Measurements from ENCODE around the gene APBB2. TPM values are rescaled to one million over a fixed set of nuclear protein-coding genes. Genes with fewer than 3 reads are reported as not detected.

The APBB2 gene
- total and polyA plus RNA-seq, 10 of the 15 experiments (the other 5 are each of a cell fraction or from before 2014, with no cell fraction given) = 2.7 to 24.6 (median 19.0) TPM

- RAD21 ChIA-PET (ENCODE audit: unreplicated experiment) = no interaction called here
- Histone ChIP-seq H3K27me3 (replicated peaks in 1 of 2; ENCODE audit: control insufficient read depth in 2 of 2, insufficient read depth in 2 of 2, low read length in 1 of 2) (no peaks in the 10 kb centered on the region), H3K4me1 (ENCODE audit: control insufficient read depth, insufficient read depth, low read length) (no peaks in the 10 kb centered on the region), H3K4me2 (ENCODE audit: control insufficient read depth, insufficient read depth) (no peak overlapping the region), H2AFZ (ENCODE audit: control insufficient read depth, low read depth, low read length) (no peak overlapping the region), H3K4me3 (no peak overlapping the region), H3K9ac (ENCODE audit: control insufficient read depth, insufficient read depth, low read length) (no peak overlapping the region), H3K79me2 (ENCODE audit: control insufficient read depth, insufficient read depth, low read length) (no peaks in the 10 kb centered on the region), H4K20me1 (ENCODE audit: control insufficient read depth, insufficient read depth) (no peaks in the 10 kb centered on the region), H3K9me3 (replicated peaks; ENCODE audit: control insufficient read depth, insufficient read depth, low read length) (no peaks in the 10 kb centered on the region), H3K36me3 (ENCODE audit: control insufficient read depth in 2 of 2, insufficient read depth in 2 of 2, low read length in 1 of 2) (no peaks in the 10 kb centered on the region), H3K27ac (ENCODE audit: control insufficient read depth, insufficient read depth) (no peak overlapping the region)
- CTCF ChIA-PET = interaction anchor here (1.8 to 3.2 kb wide), 2 partner anchors 11 to 58 kb away, joined by 6 to 13 read pairs; no protein-coding TSS in a partner anchor
- BruUV-seq (replicated peaks) = no TSS peak
- SMC1A ChIA-PET (ENCODE audit: uncharacterized antibody, unreplicated experiment) = interaction anchor here (1.0 to 1.8 kb wide), 6 partner anchors 8 to 58 kb away, joined by 3 to 7 read pairs (median 4); no protein-coding TSS in a partner anchor
- ATAC-seq = no peak
- TF ChIP-seq KDM1A (IDR thresholded peaks at IDR 0.05; ENCODE audit: borderline replicate concordance) (no peak), NR2F1 (conservative IDR thresholded peaks at IDR 0.05) (no peak), PAX5 (IDR thresholded peaks at IDR 0.05; ENCODE audit: borderline replicate concordance, low read depth, low read length) (no peak), MEF2B (IDR thresholded peaks at IDR 0.05; ENCODE audit: partially characterized antibody, poor library complexity, severe bottlenecking) (no peak), HDGF (IDR thresholded peaks at IDR 0.05) (no peak), ATF3 (IDR thresholded peaks at IDR 0.05; ENCODE audit: borderline replicate concordance, extremely low read depth, low read depth, low read length) (no peak), CBX5 (IDR thresholded peaks at IDR 0.05; ENCODE audit: low read depth) (no peak), STAT3 (IDR thresholded peaks at IDR 0.05; ENCODE audit: low read depth, low read length) (no peak), POLR2A (IDR thresholded peaks at IDR 0.05; ENCODE audit: low read depth, low read length) (no peak), TCF12 (IDR thresholded peaks at IDR 0.05; ENCODE audit: low read depth, low read length) (no peak), SIN3A (IDR thresholded peaks at IDR 0.05; ENCODE audit: low read depth, low read length) (no peak), HDAC6 (IDR thresholded peaks at IDR 0.05; ENCODE audit: unreplicated experiment) (no peak), SREBF2 (IDR thresholded peaks at IDR 0.05; ENCODE audit: low read length) (no peak)
- TF ChIP-seq, protein P1, sequence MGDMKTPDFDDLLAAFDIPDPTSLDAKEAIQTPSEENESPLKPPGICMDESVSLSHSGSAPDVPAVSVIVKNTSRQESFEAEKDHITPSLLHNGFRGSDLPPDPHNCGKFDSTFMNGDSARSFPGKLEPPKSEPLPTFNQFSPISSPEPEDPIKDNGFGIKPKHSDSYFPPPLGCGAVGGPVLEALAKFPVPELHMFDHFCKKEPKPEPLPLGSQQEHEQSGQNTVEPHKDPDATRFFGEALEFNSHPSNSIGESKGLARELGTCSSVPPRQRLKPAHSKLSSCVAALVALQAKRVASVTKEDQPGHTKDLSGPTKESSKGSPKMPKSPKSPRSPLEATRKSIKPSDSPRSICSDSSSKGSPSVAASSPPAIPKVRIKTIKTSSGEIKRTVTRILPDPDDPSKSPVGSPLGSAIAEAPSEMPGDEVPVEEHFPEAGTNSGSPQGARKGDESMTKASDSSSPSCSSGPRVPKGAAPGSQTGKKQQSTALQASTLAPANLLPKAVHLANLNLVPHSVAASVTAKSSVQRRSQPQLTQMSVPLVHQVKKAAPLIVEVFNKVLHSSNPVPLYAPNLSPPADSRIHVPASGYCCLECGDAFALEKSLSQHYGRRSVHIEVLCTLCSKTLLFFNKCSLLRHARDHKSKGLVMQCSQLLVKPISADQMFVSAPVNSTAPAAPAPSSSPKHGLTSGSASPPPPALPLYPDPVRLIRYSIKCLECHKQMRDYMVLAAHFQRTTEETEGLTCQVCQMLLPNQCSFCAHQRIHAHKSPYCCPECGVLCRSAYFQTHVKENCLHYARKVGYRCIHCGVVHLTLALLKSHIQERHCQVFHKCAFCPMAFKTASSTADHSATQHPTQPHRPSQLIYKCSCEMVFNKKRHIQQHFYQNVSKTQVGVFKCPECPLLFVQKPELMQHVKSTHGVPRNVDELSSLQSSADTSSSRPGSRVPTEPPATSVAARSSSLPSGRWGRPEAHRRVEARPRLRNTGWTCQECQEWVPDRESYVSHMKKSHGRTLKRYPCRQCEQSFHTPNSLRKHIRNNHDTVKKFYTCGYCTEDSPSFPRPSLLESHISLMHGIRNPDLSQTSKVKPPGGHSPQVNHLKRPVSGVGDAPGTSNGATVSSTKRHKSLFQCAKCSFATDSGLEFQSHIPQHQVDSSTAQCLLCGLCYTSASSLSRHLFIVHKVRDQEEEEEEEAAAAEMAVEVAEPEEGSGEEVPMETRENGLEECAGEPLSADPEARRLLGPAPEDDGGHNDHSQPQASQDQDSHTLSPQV (IDR thresholded peaks at IDR 0.05) = no peak
- intact Hi-C loops (cut with micrococcal nuclease; ENCODE audit: unreplicated experiment) = no loop called here
- no peak for FAIRE-seq
- DNase-seq (ENCODE audit: low read depth, low spot score) = no peak
- POLR2A ChIA-PET = interaction anchor here (1.2 kb wide), 1 partner anchor 72 kb away, joined by 4 read pairs; no protein-coding TSS in a partner anchor
- in situ Hi-C loops (cut with MboI) = no loop called here
- 48% methylated on average over 2 of the region's 2 CpGs for WGBS (ENCODE audit: insufficient coverage, insufficient replicate concordance, low lambda C conversion rate, missing lambda C conversion rate)
These were observed 431.5 kb downstream of the APBB2 start for GRCh38 chr4:40782876-40783275.
